ENCODE data around the gene KCNK5.

Gene KCNK5

DNA sequence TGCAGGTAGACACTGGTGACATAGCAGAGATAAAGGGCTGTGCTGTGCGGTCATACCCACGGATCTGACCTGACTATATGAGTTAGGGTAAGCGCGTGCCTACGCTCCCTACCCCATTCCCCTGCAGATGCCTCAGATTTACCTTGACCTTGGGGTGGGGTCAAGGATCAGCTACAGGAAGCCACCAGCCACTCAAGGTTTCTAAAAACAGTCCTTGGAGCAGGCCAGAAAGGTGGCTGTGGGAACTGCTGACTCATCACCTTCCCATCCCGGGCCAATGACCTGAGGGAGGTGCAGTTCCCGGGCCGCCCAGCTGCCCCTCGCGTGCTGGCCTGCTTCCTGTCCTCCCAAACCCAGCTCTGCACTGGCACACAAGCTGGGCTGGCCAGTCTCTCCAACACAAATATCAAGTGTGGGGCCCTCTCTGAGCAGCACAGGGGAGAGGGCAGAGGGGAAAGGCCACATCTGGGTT is 23.0 kb downstream of the KCNK5 start:
- Histone ChIP-seq H3K27me3 (ENCODE audit: low read depth) (no peaks in the 10 kb centered on the region), H3K4me1 (no peaks in the 10 kb centered on the region), H3K4me3 (no peak overlapping the region), H3K9me3 (no peaks in the 10 kb centered on the region), H3K36me3 (replicated peaks) (no peaks in the 10 kb centered on the region)
- in situ Hi-C loops (cut with MboI; ENCODE audit: low sequenced_read_pairs) = no loop called here
- DNase-seq (ENCODE audit: low spot score in 2 of 2) = no peak

DNA sequence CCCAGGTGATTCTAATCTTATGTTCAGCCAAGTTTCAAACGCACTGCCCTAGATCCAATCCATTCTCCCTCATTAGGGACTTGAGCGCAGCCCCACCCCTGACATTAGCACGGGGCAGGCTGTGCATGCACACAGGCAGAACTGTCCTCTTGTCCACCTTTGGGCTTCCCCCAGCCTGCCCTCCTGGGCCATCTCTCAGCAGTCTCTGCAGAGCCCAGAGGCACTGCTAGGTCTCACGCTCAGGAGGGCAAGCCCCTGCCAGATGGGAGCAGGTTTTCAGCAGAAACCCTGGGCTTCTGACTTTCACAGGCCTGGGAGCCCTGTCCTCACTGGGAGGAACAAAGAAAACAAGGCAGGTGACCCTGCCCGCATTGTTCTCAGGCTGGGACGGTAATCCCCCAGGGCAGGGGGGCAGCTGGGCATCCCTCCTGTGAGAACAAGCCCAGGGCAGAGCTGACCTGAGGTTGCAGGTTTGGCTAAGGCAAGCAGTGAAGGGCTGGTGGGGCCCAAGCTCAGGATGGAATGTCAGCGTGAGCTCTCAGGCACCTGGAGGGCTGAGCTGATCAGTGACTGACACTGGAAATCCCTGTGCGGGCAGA is 24.5 kb downstream of the KCNK5 start:
- in situ Hi-C loops (cut with MboI; ENCODE audit: low sequenced_read_pairs) = no loop called here
- Histone ChIP-seq H3K9me3 (no peaks in the 10 kb centered on the region), H3K27me3 (ENCODE audit: low read depth) (no peaks in the 10 kb centered on the region), H3K4me1 (no peaks in the 10 kb centered on the region), H3K36me3 (replicated peaks) (no peaks in the 10 kb centered on the region), H3K4me3 (no peak overlapping the region)
- DNase-seq (ENCODE audit: low spot score in 2 of 2) = no peak

GRCh38 chr6:39204160-39204495 is 25.1 kb downstream of the KCNK5 start:
- Histone ChIP-seq H3K4me3 (no peak overlapping the region), H3K27me3 (ENCODE audit: low read depth) (no peaks in the 10 kb centered on the region), H3K9me3 (no peaks in the 10 kb centered on the region), H3K4me1 (no peaks in the 10 kb centered on the region), H3K36me3 (replicated peaks) (no peaks in the 10 kb centered on the region)
- no peak for DNase-seq (ENCODE audit: low spot score in 2 of 2)
- in situ Hi-C loops (cut with MboI; ENCODE audit: low sequenced_read_pairs) = no loop called here

DNA sequence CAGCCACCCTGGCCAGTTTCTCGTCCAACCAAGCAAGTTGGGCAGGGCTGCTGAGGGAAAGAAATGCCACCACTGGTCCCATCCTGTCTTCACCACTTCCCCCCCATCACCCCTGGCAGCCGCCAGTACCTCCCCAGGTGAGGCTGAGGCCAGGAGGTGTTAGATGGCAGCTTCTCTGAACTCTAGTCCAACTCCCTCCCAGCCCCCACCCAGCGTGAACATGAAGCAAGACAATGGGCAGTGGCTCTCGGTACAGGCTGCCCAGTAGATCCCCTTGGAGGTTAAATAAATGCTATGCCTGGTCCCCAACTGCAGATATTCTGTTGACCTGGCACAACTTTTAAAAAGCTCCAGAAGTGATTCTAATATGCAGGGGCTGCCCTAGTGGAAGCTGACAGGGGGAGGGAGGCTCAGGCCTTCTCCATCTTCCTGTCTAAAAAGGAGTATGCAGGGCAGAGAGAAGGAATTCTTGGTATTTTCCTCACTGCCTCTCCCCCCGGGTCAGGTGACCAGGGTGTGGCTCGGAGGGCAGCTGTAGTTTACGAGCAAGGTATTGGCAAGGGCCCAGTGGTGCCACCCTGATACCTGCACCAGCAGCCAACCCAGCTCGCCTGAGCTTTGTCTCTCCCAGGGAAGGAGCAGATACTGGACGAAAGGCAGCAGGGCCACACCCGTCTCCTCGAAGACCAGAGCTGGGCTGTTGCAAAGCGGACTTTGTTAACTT is 25.7 kb downstream of the KCNK5 start:
- H3K4me1 ChIP-seq = no peaks in the 10 kb centered on the region
- no peaks in the 10 kb centered on the region for H3K27me3 ChIP-seq (ENCODE audit: low read depth)
- DNase-seq (ENCODE audit: low spot score in 2 of 2) = peak in 1 of 2 experiments; percentile 18
- H3K9me3 ChIP-seq = no peaks in the 10 kb centered on the region
- no peak overlapping the region for H3K4me3 ChIP-seq
- in situ Hi-C loops (cut with MboI; ENCODE audit: low sequenced_read_pairs) = no loop called here
- no peaks in the 10 kb centered on the region for H3K36me3 ChIP-seq (replicated peaks)

GRCh38 chr6:39202166-39202565 is 27.1 kb downstream of the KCNK5 start:
- no peaks in the 10 kb centered on the region for H3K4me1 ChIP-seq
- H3K27me3 ChIP-seq (ENCODE audit: low read depth) = no peaks in the 10 kb centered on the region

DNA sequence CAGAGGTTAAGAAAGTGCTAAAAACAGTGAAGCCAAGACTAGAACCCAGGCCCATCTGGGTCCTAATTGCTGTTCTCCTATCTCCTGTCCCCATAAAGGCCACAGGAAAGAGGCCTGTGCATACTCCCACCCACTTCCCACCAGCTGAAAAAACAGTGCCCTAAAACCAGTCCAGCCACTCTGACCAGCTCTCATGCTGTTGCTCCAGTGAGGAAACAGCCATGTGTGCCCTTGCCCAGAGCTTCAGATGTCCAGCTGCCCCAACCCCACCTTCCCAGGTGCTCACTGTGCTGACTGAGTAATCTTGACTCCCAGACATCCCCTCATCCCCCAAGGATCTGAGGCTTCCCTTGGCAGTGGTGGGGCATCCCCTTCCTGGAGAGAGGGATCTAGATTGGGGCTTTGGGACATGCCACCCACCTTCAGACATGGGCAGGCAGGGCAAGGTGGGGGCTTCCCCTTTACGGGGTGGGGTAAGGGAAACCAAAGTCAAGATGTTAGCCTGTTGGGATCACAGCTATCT is 28.7 kb downstream of the KCNK5 start:
- in situ Hi-C loops (cut with MboI; ENCODE audit: low sequenced_read_pairs) = no loop called here
- no peak for DNase-seq (ENCODE audit: low spot score in 2 of 2)
- Histone ChIP-seq H3K27me3 (ENCODE audit: low read depth) (no peaks in the 10 kb centered on the region), H3K36me3 (replicated peaks) (no peaks in the 10 kb centered on the region), H3K4me1 (no peaks in the 10 kb centered on the region), H3K4me3 (no peak overlapping the region), H3K9me3 (no peaks in the 10 kb centered on the region)

More at GRCh38 chr6:39202166-39202565, 27.1 kb downstream of the KCNK5 start:
- DNase-seq (ENCODE audit: low spot score in 2 of 2) = no peak
- Histone ChIP-seq H3K36me3 (replicated peaks) (no peaks in the 10 kb centered on the region), H3K4me3 (no peak overlapping the region), H3K9me3 (no peaks in the 10 kb centered on the region)
- in situ Hi-C loops (cut with MboI; ENCODE audit: low sequenced_read_pairs) = no loop called here

GRCh38 chr6:39199976-39200375 is 29.3 kb downstream of the KCNK5 start:
- no peaks in the 10 kb centered on the region for H3K9me3 ChIP-seq
- no peak overlapping the region for H3K4me3 ChIP-seq
- in situ Hi-C loops (cut with MboI; ENCODE audit: low sequenced_read_pairs) = no loop called here
- H3K27me3 ChIP-seq (ENCODE audit: low read depth) = no peaks in the 10 kb centered on the region
- no peak for DNase-seq (ENCODE audit: low spot score in 2 of 2)
- H3K36me3 ChIP-seq (replicated peaks) = 0 out of 2 replicates have a peak, but pooled peaks cover 4% of the 10 kb centered on the region
- H3K4me1 ChIP-seq = no peaks in the 10 kb centered on the region

GRCh38 chr6:39199231-39199940 is 29.9 kb downstream of the KCNK5 start:
- no peak overlapping the region for H3K4me3 ChIP-seq
- in situ Hi-C loops (cut with MboI; ENCODE audit: low sequenced_read_pairs) = no loop called here
- 0 out of 2 replicates have a peak, but pooled peaks cover 4% of the 10 kb centered on the region for H3K36me3 ChIP-seq (replicated peaks)
- H3K4me1 ChIP-seq = no peaks in the 10 kb centered on the region
- no peaks in the 10 kb centered on the region for H3K9me3 ChIP-seq
- no peak for DNase-seq (ENCODE audit: low spot score in 2 of 2)
- H3K27me3 ChIP-seq (ENCODE audit: low read depth) = no peaks in the 10 kb centered on the region

- DNase-seq (ENCODE audit: low spot score in 2 of 2) = no peak
- Histone ChIP-seq H3K4me3 (no peak overlapping the region), H3K4me1 (no peaks in the 10 kb centered on the region), H3K9me3 (no peaks in the 10 kb centered on the region), H3K27me3 (ENCODE audit: low read depth) (no peaks in the 10 kb centered on the region), H3K36me3 (replicated peaks) (0 out of 2 replicates have a peak, but pooled peaks cover 4% of the 10 kb centered on the region)
- in situ Hi-C loops (cut with MboI; ENCODE audit: low sequenced_read_pairs) = no loop called here
Observed at GRCh38 chr6:39198528-39198927, 30.7 kb downstream of the KCNK5 start.

GRCh38 chr6:39197922-39198500 is 31.3 kb downstream of the KCNK5 start:
- in situ Hi-C loops (cut with MboI; ENCODE audit: low sequenced_read_pairs) = no loop called here
- H3K27me3 ChIP-seq (ENCODE audit: low read depth) = no peaks in the 10 kb centered on the region
- no peaks in the 10 kb centered on the region for H3K9me3 ChIP-seq
- H3K4me3 ChIP-seq = no peak overlapping the region
- no peaks in the 10 kb centered on the region for H3K4me1 ChIP-seq
- 0 out of 2 replicates have a peak, but pooled peaks cover 4% of the 10 kb centered on the region for H3K36me3 ChIP-seq (replicated peaks)
- DNase-seq (ENCODE audit: low spot score in 2 of 2) = no peak

DNA sequence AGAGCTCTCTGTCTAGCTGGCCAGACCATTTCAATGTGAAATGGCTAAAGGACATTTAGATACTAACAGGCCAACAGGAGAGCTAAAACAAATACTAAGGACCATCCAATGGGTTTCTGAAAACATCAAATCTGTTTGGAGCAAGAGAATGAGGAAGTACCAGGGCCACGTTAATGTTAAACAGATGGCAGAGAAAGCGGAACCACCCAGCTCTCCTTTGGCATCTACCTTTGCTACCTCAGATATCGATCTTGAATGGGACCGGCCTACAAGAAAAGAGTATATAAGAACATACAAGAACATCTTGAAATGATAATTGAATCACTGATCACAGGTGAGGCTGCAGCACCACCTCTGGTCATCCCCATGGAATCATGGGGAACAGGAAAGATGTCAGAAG is 31.8 kb downstream of the KCNK5 start:
- 0 out of 2 replicates have a peak, but pooled peaks cover 4% of the 10 kb centered on the region for H3K36me3 ChIP-seq (replicated peaks)
- H3K27me3 ChIP-seq (ENCODE audit: low read depth) = no peaks in the 10 kb centered on the region
- no peak for DNase-seq (ENCODE audit: low spot score in 2 of 2)
- no peaks in the 10 kb centered on the region for H3K4me1 ChIP-seq
- no peak overlapping the region for H3K4me3 ChIP-seq
- no peaks in the 10 kb centered on the region for H3K9me3 ChIP-seq
- in situ Hi-C loops (cut with MboI; ENCODE audit: low sequenced_read_pairs) = no loop called here

DNA sequence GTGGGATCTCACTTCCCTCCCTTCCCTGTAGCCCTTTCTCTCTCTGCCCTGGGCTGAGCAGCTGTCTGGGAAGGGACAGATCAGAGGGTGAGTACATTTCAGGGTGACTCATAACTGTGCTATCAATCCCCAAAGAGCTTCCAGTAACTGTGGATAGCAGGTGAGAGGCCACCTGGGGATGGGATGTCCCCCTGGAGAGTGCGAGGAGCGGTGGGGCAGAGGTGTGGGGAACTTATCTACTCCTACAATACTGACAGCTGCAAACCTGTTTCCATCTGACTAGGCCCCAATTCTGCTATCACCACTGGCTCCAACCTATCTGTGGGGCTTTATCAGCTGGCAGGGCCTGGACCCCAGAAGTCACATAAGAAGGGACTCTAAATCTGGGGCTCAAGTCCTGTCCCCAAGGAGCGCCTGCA is 32.6 kb downstream of the KCNK5 start:
- Histone ChIP-seq H3K36me3 (replicated peaks) (0 out of 2 replicates have a peak, but pooled peaks cover 4% of the 10 kb centered on the region), H3K27me3 (ENCODE audit: low read depth) (no peaks in the 10 kb centered on the region), H3K9me3 (no peaks in the 10 kb centered on the region), H3K4me1 (no peaks in the 10 kb centered on the region), H3K4me3 (no peak overlapping the region)
- in situ Hi-C loops (cut with MboI; ENCODE audit: low sequenced_read_pairs) = no loop called here
- DNase-seq (ENCODE audit: low spot score in 2 of 2) = no peak

DNA sequence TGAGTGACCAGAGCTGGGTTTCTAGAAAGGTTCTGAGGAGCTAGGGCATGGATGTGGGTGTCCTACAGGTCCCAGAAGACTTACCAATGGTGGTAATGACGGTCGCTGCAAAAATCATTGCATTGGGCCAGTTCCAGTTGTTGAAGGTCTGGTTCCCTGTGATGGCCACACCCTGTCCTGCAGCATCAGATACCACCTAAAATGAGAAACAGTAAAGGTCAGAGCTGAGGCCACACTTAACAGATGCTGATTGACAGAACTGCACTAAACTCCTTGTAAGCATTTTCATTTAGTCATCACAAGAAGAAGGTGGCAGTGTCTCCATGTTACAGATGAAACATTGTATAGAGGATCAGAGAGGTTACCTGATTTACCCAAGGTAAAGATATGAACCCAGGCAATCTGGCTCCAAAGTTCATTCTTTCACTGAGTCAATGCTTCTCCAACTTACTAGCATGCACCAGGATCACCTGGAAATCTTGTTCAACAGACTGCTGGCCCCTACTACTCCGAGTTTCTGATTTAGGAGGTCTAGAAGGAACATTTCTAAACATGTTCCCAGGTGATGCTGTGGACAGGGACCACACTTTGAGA is 33.4 kb downstream of the KCNK5 start:
- Histone ChIP-seq H3K36me3 (replicated peaks) (0 out of 2 replicates have a peak, but pooled peaks cover 4% of the 10 kb centered on the region), H3K27me3 (ENCODE audit: low read depth) (no peaks in the 10 kb centered on the region), H3K4me3 (no peak overlapping the region), H3K9me3 (no peaks in the 10 kb centered on the region), H3K4me1 (no peaks in the 10 kb centered on the region)
- in situ Hi-C loops (cut with MboI; ENCODE audit: low sequenced_read_pairs) = no loop called here
- no peak for DNase-seq (ENCODE audit: low spot score in 2 of 2)
